GM12801 (cell line): ENCODE results near the gene FAU.

Experiments
- TF ChIP-seq, protein P1 (sequence below): IDR thresholded peaks from one replicate; pipeline ENCODE4 v1.5.1; 2011; ENCODE audit warnings: control low read depth; ENCODE audit not compliant: insufficient read length; ENCODE audit errors: extremely low read depth

Gene FAU

DNA sequence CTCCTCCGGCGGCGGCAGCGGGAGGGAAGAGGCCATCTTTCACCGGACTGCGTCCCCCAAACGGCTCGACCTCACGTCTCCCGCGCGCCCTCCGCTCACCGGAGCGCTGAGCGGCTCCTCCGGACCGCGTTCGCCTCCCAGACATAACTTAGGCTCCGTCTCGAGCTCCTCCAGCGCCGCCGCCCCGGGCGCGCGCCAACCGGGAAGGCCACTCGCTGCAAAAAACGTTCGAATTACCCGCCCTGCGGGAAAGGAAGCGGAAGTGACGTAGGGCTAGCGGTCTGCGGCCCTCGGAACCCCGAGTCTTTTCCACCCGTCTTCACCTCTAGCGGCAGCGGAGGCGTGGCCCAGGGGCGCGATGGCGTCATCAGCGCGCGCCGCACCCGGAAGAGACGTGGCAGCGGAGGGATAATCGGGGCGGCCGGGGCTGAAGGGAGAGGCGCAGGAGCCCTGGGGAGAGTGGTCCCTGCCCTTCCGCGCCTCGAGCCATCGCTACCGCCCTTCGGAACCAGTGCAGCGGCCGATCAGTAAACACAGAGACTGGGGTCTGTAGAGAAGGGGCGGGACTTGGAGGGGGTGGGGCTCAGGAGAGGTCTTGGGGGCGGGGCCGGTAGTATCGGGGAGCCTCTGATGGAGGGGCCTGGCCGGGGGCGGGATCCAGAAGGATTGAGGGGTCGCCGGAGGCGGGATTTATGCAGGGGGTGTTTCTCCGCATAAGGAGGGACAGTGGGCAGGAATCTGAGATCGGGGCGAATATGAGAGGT is 37.9 kb downstream of the FAU start, which contains the start of the genes CDCA5 and ZFPL1:
TSS of gene CDCA5 (minus strand) at position 207 of the 764 bp plus-strand sequence. CDS start at position 145, 62 bp downstream.
TSS of gene ZFPL1 (plus strand) at position 389 of the 764 bp plus-strand sequence. CDS start 477 bp downstream, outside the sequence.
- TF ChIP-seq, protein P1, sequence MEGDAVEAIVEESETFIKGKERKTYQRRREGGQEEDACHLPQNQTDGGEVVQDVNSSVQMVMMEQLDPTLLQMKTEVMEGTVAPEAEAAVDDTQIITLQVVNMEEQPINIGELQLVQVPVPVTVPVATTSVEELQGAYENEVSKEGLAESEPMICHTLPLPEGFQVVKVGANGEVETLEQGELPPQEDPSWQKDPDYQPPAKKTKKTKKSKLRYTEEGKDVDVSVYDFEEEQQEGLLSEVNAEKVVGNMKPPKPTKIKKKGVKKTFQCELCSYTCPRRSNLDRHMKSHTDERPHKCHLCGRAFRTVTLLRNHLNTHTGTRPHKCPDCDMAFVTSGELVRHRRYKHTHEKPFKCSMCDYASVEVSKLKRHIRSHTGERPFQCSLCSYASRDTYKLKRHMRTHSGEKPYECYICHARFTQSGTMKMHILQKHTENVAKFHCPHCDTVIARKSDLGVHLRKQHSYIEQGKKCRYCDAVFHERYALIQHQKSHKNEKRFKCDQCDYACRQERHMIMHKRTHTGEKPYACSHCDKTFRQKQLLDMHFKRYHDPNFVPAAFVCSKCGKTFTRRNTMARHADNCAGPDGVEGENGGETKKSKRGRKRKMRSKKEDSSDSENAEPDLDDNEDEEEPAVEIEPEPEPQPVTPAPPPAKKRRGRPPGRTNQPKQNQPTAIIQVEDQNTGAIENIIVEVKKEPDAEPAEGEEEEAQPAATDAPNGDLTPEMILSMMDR: no peak

DNA sequence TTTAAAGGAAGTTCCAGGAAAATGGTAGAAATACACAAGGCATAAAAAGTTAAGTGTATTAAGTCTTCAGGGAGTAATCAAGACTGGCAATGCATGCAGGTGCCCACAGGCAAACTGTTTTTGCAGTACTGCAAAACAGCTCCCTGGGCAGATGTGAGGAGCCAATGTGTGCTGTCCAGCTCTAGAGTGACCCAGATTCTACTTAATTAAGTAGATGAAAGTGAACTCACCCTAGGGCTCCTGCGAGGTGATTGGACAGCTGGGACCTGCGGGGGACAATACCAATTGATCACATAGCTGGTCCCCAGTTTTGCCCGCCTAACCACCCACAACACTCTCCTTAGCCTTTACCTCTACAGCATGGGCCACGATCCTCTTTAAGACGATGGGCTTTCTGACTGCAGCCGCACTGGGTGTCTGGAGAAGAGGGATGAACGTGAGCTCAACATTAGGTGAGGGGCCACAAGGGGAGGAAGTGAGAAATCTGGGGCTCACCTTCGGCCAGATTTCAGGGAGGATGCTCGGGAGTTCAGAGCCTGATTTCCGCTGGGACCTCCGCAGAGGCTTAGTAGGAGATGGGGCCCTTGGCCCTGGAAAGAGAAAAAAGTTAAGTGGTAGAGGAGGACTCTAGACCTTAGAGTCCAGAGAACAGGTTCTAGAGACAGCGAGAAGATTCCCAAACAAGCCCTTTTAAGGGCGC is 38.6 kb downstream of the FAU start:
- TF ChIP-seq, protein P1: no peak

DNA sequence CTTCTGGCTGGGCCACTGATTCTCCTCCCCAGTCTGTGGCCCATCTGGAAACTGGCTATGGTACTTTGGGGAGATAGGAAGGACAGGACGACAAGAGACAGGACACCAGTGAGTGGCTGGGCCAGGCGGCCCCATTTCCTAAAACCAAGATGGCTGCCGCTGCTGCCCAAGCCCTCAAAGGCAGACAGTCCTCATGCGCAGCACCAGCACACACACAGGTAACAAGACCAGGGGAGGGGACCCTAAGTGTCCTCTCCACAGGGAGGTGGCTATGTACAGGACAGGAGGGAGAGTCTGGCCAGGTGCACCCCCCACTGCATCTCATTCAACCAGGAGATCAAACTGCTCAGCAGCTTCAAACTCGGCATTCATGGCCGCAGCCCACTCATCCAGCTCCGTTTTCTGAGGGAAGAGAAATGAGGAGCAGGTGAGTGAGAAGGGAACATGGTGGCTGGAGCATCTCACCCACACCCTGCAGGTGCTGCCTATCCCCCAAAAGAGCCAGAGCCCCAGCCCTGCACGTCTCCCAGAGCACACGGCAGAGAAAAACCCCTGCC is 43.1 kb downstream of the FAU start:
- TF ChIP-seq, protein P1: no peak

DNA sequence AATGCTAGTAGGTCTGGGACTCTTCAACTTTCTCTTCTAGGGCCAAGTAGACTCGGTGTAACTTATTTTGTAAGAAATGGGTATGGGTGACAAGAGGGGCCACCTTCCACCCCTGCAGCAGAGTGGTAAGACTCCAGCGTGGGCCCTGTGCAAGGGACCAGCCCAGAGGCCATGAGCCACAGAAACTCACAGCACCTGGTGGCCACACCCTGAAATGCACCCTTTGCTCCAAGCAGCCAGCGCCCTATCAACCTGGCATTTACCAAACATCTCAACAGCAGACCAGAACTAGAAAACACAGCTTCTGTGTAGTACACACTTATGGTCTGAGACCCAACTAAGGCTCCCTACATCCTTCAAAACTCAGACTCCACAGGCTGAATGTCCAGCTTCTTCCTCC is 43.8 kb downstream of the FAU start:
- TF ChIP-seq, protein P1: no peak

DNA sequence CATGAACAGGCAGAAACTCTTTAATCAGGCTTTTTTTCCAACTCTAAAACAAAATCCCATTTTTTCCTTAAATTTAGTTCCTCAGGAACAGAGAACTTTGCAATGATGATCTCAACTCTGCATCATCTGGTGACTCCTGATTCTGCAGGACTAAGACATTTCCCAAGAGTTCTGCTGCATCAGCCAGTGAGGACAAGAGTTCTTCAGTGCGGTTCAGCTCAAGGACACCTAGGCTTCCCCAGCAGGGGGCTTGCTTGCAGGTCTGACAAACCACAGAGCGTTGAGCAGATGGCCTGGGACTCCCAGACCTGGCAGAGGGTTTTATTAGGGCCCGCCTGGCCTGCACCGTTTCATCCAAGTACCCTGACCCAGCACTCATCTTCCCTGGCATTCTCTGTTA is 44.5 kb downstream of the FAU start:
- TF ChIP-seq, protein P1: no peak

DNA sequence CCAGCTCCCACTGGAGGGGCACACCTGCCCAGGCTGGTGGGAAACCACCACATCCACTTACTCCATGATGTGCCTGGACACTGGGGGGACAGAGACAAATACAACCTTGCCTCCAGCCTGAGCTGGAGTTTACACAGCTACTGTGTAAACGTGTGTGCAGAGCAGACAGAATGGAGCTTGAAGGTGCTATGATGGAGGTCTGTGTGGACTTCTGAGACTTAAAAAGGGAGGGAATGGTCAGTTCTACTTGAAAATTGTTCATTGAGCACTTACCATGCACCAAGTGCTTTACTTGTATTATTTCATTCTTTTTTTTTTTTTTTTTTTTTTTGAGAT is 49.3 kb downstream of the FAU start:
- TF ChIP-seq, protein P1: no peak

DNA sequence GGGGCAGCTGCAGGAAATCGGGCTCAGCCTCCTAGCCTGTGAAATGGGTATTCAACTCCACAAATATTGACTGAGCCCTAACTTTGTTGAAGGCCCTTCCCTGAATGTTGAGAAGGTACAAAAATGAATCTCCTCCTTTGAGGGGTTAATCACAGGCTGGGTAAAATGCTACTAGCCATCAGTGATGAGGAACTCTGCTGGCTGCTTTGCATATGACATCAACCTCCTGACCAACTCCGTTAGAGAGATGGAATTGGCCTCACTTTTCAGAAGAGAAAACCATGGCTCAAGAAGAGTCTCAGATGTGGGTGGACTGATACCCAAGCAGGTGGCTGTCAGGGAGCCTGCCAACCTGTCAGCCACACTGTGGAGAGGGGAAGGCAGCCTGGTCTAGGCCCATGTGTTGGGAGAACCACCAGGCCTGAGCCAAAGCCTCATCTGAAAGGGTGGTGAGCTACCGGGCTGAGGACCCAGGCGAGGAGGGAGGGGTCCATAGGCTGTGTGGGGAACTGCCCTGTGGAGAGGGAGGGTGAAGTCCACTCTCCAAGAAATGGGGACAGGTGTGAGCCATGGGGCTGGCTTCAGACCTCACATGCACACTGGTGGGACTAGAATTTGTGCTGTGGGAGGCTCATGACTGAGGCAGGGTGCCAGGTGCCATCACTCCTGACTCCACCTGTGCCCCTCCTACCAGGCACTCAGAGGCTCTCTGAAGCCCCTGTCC is 49.9 kb downstream of the FAU start:
- TF ChIP-seq, protein P1: no peak
